Bone marrow (tissue), 2 donors: ENCODE data around the gene GPR156.
"Not testable (repeated sequence)": the region's sequence is repeated elsewhere in the genome, so short reads cannot be mapped to it uniquely, and the experiment has no call there.

ENCODE experiments used
- DNase-seq, 2 donors: peaks; one replicate each; lab custom pipeline; 2025; lab: John Stamatoyannopoulos, UW

Gene GPR156

GRCh38 chr3:120274739-120275167 is 10.3 kb downstream of the GPR156 start:
- DNase-seq, result no peak

- DNase-seq, result no peak
Measured at GRCh38 chr3:120272286-120272685, 12.7 kb downstream of the GPR156 start.

- DNase-seq, result no peak
Measured at GRCh38 chr3:120265989-120266388, 19.0 kb downstream of the GPR156 start.

GRCh38 chr3:120264963-120265362 is 20.1 kb downstream of the GPR156 start:
- no peak for DNase-seq

DNA sequence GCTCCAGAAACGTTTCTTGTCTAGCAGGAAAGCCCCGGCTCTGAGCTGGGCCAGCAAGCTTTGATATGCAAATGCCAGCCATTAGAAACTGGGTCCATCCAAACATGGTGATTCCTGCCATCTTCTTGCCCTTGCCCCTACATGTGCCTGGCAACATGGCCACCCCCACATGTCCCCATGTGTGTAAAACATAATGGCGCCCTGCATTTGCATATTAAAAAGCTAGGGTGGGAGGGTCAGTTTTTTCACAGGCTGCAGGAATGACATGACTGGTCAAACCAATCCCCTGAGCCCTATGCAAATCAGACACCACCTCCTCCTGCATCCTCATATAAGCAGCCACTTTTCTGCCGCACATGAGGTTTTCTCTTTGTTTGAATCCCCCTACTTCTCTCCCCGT is 21.2 kb downstream of the GPR156 start:
- no peak for DNase-seq

DNA sequence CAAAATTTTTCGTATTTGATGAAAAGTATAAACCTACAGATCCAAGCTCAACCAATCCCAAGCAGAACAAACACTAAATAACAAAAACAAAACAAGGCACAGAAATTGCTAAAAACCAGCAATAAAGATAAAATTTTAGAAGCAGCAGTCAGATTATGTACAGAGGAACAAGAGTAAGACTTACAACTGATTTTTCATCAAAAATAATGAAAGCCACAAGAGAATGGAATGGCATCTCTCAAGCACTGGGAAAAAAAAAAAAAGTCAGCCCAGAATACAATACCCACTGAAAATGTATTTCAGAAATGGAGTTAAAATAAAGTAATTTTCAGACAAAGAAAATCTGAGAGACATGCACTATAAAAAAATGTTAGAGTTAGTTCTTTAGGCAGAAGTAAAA is 27.0 kb downstream of the GPR156 start:
- no peak for DNase-seq

GRCh38 chr3:120245386-120245785 is 39.6 kb downstream of the GPR156 start:
- no peak for DNase-seq

- DNase-seq, result no peak
Measured at GRCh38 chr3:120244834-120245225, 40.2 kb downstream of the GPR156 start.

DNA sequence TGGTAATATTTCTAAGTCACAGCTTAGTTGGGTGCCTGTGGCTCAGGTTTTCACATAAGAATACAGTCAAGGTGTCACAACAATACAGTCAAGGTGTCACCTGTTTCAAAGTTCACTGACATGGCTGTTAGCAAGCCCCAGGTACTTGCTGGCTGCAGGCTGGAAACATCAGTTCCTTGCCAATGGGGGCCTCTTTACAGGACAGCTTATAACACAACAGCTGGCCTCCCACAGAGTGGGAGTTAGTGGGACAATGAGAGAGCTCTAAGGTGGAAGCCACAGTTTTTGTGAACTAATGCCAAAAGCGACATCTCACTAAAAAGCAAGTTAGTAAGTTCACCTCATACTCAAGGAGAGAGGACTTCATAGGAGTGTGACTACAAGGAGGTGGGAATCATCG is 45.4 kb downstream of the GPR156 start:
- DNase-seq, result no peak

DNA sequence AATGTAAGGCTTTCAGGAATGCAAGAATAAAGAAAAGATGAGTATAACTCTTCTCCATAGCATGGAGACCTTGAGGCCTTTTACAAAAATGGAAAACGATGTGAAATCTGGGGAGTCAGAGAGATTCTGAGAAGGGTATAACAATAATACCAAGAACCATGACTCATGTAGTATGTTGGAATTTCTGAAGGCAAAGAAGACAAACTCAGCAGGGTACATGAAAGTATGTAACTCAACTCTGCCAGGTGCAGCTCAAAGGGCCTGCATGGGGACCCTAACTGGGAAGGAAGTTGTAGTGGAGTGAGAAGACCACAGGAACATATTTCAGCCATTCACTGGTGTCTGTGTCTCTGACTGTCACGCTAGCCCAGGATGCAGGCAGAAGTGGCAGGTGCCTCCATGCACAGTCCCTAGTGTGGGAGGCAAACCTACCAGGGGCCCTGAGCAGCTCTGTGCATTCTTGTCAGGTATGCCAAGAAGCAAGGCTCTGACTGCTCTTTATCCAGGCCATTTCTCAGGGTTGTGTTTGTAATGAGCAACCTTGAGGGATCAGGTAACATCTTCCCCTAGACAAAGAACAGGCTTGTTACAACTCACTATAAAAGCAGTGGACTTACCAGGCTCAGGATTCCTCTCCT is 57.2 kb downstream of the GPR156 start:
- DNase-seq, result no peak

GRCh38 chr3:120224237-120224636 is 60.8 kb downstream of the GPR156 start:
- DNase-seq, result no peak

- DNase-seq, result no peak
Measured at GRCh38 chr3:120218981-120219380, 66.0 kb downstream of the GPR156 start.

DNA sequence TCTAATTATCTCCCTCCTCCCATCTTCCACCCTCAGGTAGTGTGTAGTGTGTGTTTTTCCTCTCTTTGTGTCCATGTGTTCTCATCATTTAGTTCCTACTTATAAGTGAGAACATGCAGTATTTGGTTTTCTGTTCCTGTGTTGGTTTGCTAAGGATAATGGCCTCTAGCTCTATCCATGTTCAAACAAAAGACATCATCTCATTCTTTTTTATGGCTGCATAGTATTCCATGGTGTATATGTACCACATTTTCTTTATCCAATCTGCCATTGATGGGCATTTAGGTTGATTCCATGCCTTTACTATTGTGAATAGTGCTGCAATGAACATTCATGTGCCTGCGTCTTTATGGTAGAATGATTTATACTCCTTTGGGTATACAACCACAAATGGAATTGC is 68.4 kb downstream of the GPR156 start:
- not testable (repeated sequence) for DNase-seq

GRCh38 chr3:120214176-120214575 is 70.8 kb downstream of the GPR156 start:
- no peak for DNase-seq

DNA sequence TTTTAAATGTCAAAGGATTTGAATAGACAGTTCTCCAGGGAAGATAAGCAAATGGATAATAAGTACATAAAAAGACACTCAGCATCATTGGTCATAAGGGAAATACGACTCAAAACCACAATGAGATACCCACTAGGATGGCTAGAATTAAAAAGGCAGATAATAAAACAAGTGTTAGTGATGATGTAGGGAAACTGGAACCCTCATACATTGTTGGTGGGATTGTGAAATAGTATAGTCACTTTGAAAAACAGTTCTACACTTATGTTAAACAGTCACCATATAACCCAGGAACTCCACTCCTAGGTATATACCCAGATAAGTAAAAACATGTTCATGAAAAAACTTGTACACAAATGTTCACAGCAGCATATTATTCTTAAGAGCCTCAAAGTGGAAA is 72.5 kb downstream of the GPR156 start:
- DNase-seq, result no peak

DNA sequence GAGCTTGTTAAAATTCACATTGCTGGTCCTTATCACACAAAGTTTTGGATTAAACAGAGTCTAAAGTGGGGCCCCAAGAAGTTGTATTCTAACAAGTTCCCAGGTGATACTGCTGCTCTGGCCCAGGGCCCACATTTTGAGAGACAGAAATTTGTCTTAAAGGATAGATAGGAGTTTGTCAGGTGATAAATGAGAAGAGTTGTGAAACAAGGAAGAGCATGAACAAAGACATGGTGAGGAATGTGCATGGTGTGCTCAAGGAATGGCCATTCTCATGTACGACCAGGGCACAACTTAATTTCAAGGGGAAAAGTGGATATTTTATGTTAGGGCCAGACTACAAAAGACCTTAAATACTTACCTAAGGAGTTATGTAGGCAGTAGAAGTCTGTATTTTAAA is 75.6 kb downstream of the GPR156 start:
- DNase-seq, result no peak

DNA sequence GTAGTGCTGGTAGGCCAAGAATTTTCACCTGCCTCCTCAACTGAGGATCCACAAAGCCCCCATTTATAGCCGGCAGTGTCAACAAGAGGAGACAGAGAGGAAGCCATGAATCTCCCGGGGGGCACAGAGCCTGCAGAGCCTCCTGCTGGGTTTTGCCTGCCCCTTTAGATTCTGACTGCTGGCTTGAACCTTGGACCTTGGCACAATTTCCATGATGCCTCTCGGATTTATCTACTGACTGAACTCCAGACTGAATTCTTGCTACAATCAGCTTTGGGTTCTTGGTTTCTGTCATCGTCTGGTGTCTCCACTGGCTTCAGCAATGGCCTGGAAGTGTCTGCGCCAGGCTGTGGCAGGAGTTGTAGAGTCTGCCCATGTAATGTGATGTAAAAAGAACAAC is 80.7 kb downstream of the GPR156 start:
- no peak for DNase-seq

- no peak for DNase-seq
Measured at GRCh38 chr3:120203621-120204020, 81.4 kb downstream of the GPR156 start.

DNA sequence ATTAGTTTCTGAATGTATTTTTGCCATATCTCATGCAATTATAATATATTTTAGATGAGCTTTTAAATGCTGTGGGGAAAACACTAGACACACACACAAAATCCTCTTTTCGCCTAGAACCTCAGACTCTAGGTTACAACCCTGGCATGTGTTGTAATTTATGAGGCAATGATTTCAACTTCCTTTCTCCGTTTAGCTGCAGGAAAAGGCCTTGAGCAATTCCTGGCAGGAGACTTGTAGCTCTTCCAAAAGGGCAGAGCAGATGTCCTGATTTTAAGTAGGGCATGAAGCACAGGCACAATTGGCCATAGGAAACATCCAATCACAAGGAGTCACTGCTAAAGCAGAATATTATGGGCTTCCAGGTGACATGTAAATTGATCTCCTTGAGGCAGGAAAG is 82.0 kb downstream of the GPR156 start:
- DNase-seq, result no peak

GRCh38 chr3:120202363-120202762 is 82.7 kb downstream of the GPR156 start:
- no peak for DNase-seq

DNA sequence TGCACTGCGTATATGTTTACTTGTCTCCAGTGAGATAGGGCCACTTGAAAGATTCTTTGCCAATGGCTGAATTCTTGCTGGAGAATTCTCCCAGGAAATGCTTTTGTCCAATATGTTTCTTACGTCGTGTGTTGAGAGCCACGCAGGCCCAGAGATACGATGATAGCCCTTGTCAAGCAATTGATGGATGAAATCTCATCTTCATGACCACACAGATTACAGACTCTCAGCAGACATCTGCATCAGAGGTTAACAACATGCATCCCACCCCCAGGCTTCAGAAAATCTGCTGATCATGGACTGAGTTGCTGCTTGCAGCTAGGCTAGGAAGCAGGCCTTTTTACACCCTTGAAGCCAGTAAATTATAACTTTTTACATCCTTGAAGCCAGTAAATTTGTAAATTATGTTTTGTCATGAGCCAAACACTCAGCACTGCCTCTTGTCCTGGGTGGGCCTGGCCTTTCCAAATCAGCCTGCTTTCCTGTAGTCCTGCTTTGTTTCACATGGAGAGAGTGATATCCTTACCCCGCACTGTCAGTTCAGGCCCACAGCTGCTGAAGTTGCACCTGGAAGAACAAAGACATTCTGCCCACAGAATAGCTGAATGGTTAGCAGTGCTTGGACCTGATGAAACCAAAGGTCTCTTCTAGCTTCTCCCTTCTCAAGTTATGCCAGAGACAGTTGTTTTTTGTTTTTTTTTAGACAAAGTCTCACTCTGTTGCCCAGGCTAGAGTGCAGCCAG is 84.4 kb downstream of the GPR156 start:
- no peak for DNase-seq

DNA sequence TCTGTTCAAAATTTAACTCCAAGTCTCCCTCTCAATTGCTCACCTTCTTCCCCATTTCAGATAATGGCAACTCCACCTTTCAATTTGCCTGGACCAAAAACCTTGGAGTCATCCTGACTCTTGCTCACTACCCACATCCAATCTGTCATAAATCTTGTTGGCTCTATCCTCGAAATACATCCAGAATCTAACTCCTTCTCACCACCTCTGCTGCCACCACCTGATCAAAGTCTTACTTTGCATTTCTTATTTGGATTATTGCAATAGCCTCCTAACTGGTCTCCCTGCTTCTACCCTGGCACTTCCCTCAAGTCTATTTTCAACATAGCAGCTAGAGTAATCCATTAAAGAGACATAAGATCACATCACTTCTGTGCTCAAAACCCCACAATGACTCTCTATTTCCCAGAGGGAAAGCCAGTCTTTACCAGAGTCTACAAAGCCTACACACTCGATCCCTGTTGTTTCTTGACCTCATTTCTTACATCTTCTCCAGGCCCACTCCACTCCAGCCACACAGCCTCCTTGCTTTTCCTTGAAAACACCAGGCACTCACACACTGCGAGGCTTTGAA is 86.6 kb downstream of the GPR156 start:
- DNase-seq, result no peak

DNA sequence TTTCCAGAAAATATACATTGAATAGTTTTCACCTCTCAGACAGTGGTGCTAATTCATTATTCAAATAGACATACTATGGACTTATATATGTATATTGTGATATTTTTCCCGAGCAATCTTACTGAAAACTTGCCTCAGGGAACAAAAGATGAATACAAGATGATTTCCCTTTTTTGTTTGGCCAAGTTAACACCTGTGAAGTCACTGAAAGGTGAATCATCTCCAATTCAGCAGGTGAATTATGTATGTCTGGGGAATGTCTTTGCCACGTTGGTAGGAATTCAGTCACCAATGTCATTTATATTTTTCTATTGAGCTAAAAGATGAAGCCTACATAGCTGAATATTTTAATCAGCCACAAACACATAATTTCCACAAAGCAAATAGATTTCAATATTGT is 88.2 kb downstream of the GPR156 start:
- no peak for DNase-seq

GRCh38 chr3:120196333-120196732 is 88.7 kb downstream of the GPR156 start:
- DNase-seq, result no peak
